ENCODE data around the gene RPAP2.
"Not testable (repeated sequence)": the region's sequence is repeated elsewhere in the genome, so short reads cannot be mapped to it uniquely, and the experiment has no call there.

RPAP2 gene

GRCh38 chr1:92323473-92324453 is 24.9 kb downstream of the RPAP2 start:
- DNase-seq (ENCODE audit: low spot score): no peak

DNA sequence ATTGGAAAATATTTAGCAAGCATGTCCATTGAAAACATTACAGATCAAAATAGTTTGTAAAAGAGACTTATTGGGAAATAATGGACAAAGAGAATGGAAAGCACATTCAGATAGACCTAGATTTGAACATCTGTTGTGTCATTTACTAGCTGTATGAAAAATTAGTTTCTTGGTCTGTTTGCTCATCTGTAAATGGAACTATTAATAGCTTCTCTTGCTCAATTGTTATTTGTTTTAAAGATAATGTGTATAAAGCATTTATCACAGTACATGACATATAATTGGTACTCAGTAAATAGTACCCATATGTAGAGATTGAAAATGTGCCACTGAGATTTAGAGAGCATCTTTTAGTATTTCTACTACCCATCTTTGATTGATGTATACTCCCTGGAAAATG is 25.9 kb downstream of the RPAP2 start:
- no peak for DNase-seq (ENCODE audit: low spot score)

DNA sequence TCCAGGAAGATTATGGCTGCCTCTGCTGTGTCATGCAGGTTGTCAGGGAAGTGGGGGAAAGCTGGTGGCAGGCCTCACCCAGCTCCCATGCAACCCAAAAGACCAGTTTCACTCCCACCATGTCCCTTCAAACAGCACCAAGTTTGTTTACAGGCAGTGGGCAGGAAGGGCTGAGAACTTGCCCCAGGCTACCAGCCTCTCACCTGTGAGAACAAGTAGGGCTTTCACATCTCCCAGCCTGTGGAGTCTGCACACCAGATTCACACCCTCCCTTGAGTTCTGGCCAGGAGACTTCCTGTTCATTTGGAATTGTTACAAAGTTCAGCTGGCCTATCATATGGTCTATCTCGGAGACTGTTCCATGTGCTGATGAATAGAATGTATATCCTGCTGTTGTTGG is 27.8 kb downstream of the RPAP2 start:
- DNase-seq (ENCODE audit: low spot score): no peak

- DNase-seq (ENCODE audit: low spot score): no peak
These were observed 28.9 kb downstream of the RPAP2 start for GRCh38 chr1:92327794-92328193.

- no peak for DNase-seq (ENCODE audit: low spot score)
These were observed 30.7 kb downstream of the RPAP2 start for GRCh38 chr1:92329347-92330129.

DNA sequence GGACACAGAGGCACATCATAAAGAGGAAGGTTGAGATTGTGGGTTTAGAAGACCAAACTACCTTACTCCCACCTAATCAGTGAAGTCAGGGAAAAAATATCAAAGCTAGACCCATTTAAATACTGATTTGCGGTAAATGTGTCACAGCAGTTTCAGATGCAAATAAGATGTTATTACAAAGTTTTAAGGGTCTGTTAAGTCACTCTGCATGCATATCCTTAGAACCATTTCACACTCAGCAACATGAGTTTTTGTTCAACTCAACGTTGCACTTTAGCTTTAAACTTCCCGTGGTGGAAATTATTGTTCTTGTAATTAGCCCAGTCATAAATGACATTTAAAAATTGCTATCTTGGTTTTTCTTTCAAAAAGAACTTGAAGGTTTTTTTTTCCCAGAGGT is 34.8 kb downstream of the RPAP2 start:
- no peak for DNase-seq (ENCODE audit: low spot score)

- no peak for DNase-seq (ENCODE audit: low spot score)
These were observed 41.3 kb downstream of the RPAP2 start for GRCh38 chr1:92340154-92340553.

DNA sequence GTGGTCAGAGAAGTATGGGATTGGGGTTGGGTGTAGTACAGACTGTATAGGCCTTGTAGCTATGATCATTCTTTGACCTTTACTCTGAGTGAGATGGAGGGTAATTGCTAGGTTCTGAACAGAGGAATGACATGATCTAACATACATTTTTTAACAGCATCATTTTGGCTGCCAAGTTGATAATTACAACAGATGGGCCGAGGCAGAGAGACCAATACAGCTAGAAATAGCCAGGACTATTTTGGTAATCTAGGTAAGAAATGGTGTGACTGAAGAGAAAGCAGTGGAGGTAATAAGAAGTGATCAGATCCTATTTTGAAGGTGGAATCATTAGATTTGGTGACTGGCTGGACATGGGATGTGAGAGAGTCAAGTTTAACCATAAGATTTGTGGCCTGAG is 43.5 kb downstream of the RPAP2 start:
- no peak for DNase-seq (ENCODE audit: low spot score)

- DNase-seq (ENCODE audit: low spot score): no peak
These were observed 44.2 kb downstream of the RPAP2 start for GRCh38 chr1:92343061-92343460.

DNA sequence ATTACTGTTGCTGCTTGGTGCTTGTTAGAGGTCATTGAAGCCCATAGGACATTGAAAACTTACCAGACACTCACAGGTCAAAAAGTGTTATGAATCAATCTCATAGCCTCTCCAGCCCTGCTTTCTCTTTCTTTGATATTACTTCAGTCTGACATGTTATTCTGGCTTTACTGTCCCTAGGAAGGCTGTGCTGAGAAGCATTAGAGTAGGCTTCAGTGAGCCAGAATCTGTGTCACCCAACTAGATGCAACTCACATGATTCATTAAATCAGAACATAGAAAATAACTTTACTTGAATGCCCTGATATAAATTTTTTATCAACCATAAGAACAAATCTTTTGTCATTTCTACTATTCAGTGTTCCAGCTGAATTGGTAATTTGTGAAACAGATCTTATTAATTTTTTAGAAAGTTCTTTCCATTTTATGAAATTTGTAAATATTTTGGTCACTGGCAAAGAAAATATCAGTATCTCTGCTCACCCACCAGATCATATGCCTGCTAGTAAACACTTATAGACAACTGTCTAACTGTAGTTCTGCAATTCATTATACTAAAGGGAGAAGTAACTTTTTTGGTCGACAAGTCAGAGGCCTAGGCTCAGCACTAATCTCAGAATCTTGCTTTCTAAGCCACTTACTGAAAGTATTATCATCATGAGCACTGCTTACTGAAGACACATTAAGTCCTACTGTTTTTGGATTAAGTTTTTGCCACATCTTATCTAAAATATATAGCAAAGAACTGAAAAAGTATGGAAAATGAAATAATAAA is 48.2 kb downstream of the RPAP2 start:
- no peak for DNase-seq (ENCODE audit: low spot score)

DNA sequence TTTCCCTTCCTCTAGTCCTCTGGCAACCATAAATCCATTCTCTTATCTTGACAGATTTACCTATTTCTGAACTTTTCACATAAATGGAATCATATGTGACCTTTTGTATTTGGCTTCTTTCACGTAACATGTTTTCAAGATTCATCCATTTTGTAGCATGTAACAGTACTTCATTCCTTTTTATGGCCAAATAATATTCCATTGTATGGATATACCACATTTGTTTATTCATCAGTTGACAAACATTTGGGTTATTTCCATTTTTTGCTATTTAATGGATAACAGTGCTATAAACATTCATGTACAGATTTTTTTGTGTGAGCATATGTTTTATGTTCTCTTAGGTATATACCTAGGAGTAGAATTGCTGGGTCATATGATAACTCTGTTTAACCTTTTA is 54.0 kb downstream of the RPAP2 start:
- DNase-seq (ENCODE audit: low spot score): no peak

DNA sequence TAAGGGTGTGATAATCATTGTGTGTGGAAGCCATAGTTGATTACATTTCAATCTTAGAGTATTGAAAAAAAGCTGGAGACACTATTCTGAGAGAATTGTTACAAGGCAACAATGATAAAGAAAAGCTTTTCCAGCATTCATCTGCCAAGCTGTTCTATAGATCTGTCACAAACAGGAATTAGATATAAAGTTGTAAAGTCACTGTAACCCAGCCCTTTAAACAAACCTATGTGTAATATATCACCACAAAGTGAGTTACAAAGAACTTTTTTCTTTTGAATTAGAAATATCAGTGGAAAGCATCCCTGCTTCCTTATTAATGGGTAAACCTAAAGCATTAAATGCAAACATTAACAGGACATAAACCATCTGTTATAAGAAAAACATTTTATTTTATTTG is 55.4 kb downstream of the RPAP2 start:
- DNase-seq (ENCODE audit: low spot score): no peak

DNA sequence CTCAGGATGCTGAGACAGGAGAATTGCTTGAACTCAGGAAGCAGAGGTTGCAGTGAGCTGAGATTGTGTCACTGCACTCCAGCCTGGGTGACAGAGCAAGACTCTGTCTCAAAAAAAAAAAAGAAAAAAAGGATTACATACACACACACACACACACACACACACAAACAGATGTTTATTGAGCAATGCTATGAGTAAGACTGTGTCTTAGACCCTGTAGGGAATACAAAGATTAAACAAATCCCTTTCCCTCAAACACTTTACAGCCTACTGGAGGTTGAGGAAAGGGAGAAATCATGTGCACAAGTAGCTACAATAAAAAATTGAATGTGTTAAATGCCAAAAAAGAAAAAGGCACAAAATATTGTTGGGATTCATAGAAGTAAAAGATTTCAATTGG is 58.1 kb downstream of the RPAP2 start:
- DNase-seq (ENCODE audit: low spot score): no peak

DNA sequence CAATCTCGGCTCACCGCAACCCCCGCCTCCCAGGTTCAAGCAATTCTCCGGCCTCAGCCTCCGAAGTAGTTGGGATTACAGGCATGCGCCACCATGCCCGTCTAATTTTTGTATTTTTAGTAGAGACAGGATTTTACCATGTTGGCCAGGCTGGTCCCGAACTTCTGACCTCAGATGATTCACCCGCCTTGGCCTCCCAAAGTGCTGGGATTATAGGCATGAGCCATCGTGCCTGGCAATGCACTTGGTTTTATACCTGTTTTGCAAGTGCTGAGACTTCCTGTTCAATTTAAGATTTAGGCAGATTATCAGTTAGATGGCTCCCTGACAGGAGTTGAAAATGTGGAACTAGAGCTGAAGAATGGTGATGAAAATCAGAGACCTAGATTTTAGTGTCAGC is 60.5 kb downstream of the RPAP2 start:
- DNase-seq (ENCODE audit: low spot score): not testable (repeated sequence)

DNA sequence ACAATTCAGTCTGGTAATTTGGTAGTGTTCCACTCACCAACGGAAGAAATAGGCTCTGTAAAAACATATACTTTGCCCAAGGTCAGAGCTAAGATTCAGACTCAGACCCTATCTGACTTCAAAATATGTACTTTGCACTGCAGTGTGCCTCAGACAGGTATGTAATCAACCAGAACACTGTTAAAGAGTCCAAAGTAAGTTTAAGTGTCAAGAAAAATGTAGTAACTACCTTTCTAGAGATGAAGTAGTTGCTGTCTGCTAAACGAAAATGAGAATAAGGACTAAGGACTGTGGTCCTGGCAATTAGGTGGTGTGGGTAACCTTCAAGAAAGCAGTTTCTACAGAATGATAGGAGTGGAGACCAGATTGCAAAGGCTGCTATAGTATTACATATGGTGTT is 61.1 kb downstream of the RPAP2 start:
- no peak for DNase-seq (ENCODE audit: low spot score)

DNA sequence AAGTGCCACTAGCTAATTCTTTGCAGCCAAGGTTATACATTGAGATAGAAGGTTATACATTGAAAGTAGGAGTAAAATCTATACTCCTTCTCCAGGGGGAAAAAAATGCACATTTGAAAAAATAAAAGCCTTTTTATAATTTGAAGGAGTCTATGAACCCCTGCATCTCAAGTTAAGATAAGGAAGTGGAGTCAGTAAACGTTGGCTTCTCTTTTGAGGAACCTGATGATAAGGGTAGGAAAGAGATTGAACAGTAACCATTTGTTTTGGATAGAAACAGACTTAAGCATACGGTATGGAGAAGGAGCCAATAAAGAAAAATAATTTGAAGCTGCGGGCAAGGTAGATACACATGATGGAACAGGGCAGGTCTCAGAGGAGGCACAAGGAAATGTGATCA is 64.1 kb downstream of the RPAP2 start:
- DNase-seq (ENCODE audit: low spot score): no peak

DNA sequence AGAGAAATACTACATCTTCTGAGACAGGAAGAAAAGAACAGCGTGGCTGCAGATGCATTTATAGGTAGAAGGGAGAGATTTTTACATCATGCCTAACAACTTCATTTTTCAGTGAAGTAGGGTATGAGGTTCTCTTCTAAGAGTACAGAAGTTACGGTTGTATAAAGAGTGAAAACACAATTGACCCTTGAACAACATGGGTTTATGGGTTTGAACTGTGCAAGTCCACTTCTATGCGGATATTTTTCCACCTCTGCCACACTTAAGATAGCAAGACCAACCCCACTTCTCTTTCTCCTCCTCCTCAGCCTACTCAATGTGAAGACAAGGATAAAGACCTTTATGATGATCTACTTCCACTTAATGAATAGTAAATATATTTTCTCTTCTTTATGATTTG is 64.5 kb downstream of the RPAP2 start:
- DNase-seq (ENCODE audit: low spot score): no peak

- DNase-seq (ENCODE audit: low spot score): no peak
These were observed 66.7 kb downstream of the RPAP2 start for GRCh38 chr1:92365378-92366039.

- no peak for DNase-seq (ENCODE audit: low spot score)
These were observed 67.2 kb downstream of the RPAP2 start for GRCh38 chr1:92366040-92366395.

GRCh38 chr1:92367496-92367895 is 68.6 kb downstream of the RPAP2 start:
- no peak for DNase-seq (ENCODE audit: low spot score)

DNA sequence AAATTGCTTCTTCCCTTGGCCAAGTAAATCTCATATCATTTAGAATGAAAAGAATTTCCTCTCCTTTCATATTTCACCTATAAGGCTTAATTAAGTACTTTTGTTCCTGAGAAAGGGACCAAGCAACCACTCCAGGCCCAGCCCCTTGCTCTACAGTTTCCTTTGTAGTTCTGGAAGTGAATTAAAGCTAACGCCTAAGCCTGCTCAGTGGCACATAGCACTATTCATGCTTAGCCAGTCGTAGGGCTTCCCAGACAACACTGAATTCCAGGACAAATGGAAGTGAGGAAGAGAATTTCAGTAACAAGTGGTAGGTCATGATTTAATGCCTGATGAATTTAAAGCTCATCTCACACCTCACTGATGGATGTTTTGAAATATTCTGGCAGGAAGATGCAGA is 73.3 kb downstream of the RPAP2 start:
- DNase-seq (ENCODE audit: low spot score): no peak

DNA sequence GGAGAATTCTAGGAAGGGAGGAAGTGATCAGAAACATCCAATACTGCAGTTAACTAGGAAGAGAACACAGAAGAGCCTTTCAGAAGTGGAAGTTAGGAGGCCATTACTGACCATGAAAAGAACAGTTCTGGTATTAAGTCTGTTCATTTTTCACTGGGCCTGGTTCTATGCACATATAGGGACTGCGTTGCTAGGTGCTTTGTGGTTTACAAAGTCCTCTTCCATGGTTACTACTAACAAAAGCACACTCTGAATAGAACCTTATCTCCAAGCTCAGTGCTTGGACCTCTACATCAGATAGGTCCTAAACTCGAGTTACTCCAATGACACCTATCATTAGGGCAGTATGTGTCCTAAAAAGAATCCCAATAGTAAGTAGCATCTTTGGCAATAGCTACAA is 75.4 kb downstream of the RPAP2 start:
- no peak for DNase-seq (ENCODE audit: low spot score)

Measured in HuH-7 (cell line).